Lower leg skin (tissue), 4 donors: ENCODE measurements around the gene MYCN. TPM values are rescaled to one million over a fixed set of nuclear protein-coding genes. Genes with fewer than 3 reads are reported as not detected.

Experiments
- DNase-seq, 2 donors: peaks; one replicate each; pipeline ENCODE4 v3.0.0-alpha.2; 2019; ENCODE audit warnings: low spot score in 2 of 2
- H3K4me3 ChIP-seq: fragments of 200-600 bp; sonication (generic); 2 replicates; pipeline ENCODE4 v1.5.1; 2017; ENCODE audit warnings: mild to moderate bottlenecking, low read depth; ENCODE audit not compliant: poor library complexity, severe bottlenecking
- CTCF ChIP-seq, 3 donors: fragments of 450-650 bp; IDR thresholded peaks; one replicate each; pipeline ENCODE4 v1.5.1; 2016; ENCODE audit warnings: antibody characterized with exemption in 3 of 3, mild to moderate bottlenecking in 3 of 3, moderate library complexity in 2 of 3
- POLR2A ChIP-seq, 2 donors: fragments of 450-650 bp; IDR thresholded peaks; one replicate each; pipeline ENCODE4 v1.6.1; 2016 to 2017; ENCODE audit warnings: antibody characterized with exemption in 2 of 2, mild to moderate bottlenecking in 1 of 2, moderate library complexity in 1 of 2
- WGBS, 2 donors: methylation state at CpG; one replicate each; pipeline ENCODE4 v1.1.5; 2018; 5-methylcytosine and 5-hydroxymethylcytosine counted together
- intact Hi-C: fragments of 100-400 bp; cut with DNase I; formaldehyde crosslinking; loops from one replicate; pipeline ENCODE4 v1.15.0; 2023; ENCODE audit warnings: low total_unique reads
- total RNA-seq, 4 donors: library from RNA; depleted of rRNA; stranded (reverse); fragments of >200 nt; gene quantifications; one replicate each; pipeline ENCODE4 v1.1.0, GENCODE V29; 2016

The MYCN gene
- total RNA-seq, 4 donors from 2014 or later: 0.15 to 1.5 (median 0.64) TPM; not detected in 1

DNA sequence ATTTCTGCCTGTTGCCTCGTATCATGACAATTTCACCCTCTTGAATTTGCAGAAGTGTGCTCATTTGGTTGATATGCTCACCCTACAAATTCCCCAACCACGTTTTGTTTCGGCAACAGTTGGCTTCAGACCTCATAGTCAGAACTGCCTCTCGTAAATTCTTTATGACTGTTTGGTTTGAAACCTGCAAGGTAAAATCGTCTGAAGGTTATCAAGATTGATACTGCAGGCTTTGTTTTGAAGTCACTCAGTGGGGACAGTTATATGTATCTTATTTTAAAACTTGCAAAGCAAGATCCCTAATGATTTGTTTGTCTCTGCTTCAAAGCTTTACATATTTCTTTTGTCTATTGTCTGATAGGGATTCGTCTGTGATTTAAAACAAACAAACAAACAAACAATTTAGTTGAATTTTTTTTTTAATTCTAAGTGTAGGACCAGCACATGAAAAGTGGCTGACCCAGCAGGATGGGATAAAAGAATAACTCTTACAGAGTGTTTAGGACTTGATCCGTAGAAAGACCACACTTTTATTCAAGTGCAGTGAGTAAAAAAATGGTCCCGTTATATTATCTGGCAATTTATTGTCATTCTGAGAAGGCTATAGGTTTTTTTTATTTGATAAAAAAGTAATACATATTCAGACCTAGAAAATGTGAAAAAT lies 45.7 kb upstream of the MYCN start:
- no peak overlapping the region for H3K4me3 ChIP-seq
- TF ChIP-seq CTCF (IDR thresholded peaks at IDR 0.05): no peak
- no peak for TF ChIP-seq POLR2A (IDR thresholded peaks at IDR 0.05)
- 64 to 73% methylated on average over 8 of the region's 8 CpGs for WGBS, 2 donors
- DNase-seq: no peak
- intact Hi-C loops: no loop called here

DNA sequence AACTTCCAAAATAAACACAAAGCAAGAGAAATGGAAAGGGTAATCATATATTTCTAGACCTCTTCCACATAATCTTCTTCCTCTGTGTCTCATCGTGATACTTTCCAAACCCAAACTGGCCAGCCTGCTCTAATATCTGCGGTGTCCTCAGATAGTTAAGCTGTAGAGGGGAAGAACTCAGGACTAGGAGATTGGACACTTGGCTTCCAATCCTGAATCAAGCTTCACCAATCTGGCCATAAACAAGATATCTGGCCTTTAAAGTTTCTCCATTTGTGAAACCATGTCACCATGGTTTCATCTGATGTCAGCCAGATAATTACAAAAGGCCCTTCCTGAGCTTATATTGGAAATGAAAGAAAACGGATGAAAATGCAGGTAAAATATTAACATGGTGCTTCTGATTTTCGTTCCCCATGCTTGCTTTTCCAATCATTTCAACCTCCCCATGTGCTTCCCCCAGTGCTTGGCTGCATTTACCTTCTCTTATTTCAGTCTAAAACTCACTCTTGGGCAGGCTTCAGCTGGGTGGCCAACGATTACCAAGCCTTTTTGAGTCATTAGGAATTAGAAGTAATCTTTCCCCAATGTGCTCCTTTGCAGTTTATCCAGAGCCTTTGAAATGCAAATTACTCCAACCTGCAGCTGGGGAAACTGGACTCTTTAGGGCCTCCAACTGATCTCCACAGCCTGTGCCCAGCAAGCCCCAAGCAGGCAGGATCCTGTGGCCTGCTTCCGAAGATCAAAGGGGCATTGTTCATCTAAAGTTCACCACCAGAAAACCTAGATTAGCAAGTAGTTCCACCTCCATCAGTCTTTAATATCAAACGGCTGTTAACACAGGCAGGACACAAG lies 44.5 kb upstream of the MYCN start:
- DNase-seq: no peak
- WGBS, 2 donors: 75 to 83% methylated on average over 7 of the region's 7 CpGs
- TF ChIP-seq POLR2A (IDR thresholded peaks at IDR 0.05) (no peak), CTCF (IDR thresholded peaks at IDR 0.05) (no peak)
- H3K4me3 ChIP-seq: no peak overlapping the region
- intact Hi-C loops: no loop called here

DNA sequence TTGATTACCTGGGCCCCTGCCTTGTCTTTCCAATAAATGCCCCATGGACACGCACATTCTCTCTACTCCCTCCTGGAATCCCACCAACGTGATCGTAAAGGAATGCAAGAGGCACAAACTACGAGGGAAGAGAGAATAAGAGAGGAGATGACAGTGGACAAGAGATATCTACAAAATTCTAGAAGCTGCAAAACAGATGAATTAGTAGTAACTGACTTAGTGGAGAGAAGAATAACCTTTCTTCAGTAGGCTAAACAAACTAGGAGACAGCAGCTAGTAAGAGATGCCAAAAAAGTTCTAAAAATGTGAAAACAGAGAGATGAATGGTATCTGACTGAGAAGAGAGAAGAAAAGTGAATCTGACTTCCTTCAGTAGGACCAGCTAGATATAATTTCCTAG lies 43.5 kb upstream of the MYCN start:
- TF ChIP-seq CTCF (IDR thresholded peaks at IDR 0.05) (no peak), POLR2A (IDR thresholded peaks at IDR 0.05) (no peak)
- no peak overlapping the region for H3K4me3 ChIP-seq
- intact Hi-C loops: no loop called here
- DNase-seq: no peak
- 89 to 90% methylated on average over 4 of the region's 4 CpGs for WGBS, 2 donors

- TF ChIP-seq POLR2A (IDR thresholded peaks at IDR 0.05) (no peak), CTCF (IDR thresholded peaks at IDR 0.05) (no peak)
- 92 to 97% methylated on average over 4 of the region's 4 CpGs for WGBS, 2 donors
- no peak for DNase-seq
- intact Hi-C loops: no loop called here
- H3K4me3 ChIP-seq: no peak overlapping the region
These were observed 42.8 kb upstream of the MYCN start for GRCh38 chr2:15897431-15898098.

DNA sequence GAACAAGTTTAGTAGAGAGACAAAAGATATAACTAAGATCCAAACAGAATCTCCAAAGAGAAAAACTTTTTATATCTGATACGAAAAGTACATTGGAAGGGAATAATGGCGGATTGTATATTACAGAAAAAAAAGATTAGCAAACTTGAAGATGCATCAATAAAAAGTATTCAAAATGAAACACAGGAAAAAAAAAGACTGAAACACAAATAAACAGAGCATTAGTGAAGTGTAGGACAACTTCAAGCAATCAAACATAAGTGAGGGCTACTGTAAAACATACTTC lies 41.1 kb upstream of the MYCN start:
- H3K4me3 ChIP-seq: no peak overlapping the region
- WGBS, 2 donors: 88 to 99% methylated on average over 2 of the region's 2 CpGs
- DNase-seq: no peak
- intact Hi-C loops: no loop called here
- no peak for TF ChIP-seq CTCF (IDR thresholded peaks at IDR 0.05)
- TF ChIP-seq POLR2A (IDR thresholded peaks at IDR 0.05): no peak
